ENCODE data around the gene TRPM1.

TRPM1 gene

DNA sequence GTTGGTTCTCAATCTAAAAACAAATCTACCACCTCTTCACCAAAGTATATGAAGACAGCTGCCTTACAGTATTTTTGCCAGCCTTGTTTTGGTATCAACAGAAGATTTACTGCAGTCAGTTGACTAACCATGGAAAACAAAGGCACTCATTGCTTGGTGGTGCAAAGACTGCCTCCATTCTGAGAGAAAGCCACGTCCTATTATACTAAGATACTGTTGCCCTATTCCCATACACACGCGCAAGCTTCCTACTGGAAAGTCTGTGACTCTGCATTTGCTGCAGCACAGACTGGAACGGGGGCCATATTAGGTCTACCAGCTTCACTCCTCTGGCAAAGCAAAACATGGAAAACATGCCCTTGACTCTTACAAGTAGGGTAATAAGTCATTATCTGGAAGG lies 128.1 kb downstream of the TRPM1 start (continued):
- no peak for TF ChIP-seq ZNF175 (tag by site-specific recombination; IDR thresholded peaks at IDR 0.05)
- TF ChIP-seq ZNF391 (tag by site-specific recombination; IDR thresholded peaks at IDR 0.05; ENCODE audit: borderline replicate concordance, low read depth): no peak
- TF ChIP-seq, protein P1, sequence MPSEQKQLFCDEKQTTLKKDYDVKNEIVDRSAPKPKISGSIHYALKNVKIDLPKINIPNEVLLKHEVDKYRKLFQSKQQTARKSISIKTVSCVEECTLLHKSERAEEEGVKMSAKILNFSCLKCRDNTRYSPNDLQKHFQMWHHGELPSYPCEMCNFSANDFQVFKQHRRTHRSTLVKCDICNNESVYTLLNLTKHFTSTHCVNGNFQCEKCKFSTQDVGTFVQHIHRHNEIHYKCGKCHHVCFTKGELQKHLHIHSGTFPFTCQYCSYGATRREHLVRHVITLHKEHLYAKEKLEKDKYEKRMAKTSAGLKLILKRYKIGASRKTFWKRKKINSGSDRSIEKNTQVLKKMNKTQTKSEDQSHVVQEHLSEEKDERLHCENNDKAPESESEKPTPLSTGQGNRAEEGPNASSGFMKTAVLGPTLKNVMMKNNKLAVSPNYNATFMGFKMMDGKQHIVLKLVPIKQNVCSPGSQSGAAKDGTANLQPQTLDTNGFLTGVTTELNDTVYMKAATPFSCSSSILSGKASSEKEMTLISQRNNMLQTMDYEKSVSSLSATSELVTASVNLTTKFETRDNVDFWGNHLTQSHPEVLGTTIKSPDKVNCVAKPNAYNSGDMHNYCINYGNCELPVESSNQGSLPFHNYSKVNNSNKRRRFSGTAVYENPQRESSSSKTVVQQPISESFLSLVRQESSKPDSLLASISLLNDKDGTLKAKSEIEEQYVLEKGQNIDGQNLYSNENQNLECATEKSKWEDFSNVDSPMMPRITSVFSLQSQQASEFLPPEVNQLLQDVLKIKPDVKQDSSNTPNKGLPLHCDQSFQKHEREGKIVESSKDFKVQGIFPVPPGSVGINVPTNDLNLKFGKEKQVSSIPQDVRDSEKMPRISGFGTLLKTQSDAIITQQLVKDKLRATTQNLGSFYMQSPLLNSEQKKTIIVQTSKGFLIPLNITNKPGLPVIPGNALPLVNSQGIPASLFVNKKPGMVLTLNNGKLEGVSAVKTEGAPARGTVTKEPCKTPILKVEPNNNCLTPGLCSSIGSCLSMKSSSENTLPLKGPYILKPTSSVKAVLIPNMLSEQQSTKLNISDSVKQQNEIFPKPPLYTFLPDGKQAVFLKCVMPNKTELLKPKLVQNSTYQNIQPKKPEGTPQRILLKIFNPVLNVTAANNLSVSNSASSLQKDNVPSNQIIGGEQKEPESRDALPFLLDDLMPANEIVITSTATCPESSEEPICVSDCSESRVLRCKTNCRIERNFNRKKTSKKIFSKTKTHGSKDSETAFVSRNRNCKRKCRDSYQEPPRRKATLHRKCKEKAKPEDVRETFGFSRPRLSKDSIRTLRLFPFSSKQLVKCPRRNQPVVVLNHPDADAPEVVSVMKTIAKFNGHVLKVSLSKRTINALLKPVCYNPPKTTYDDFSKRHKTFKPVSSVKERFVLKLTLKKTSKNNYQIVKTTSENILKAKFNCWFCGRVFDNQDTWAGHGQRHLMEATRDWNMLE (tag by site-specific recombination; conservative IDR thresholded peaks at IDR 0.05; ENCODE audit: low read depth): no peak
- TF ChIP-seq KLF9 (tag by site-specific recombination; IDR thresholded peaks at IDR 0.05; ENCODE audit: low read depth): no peak

DNA sequence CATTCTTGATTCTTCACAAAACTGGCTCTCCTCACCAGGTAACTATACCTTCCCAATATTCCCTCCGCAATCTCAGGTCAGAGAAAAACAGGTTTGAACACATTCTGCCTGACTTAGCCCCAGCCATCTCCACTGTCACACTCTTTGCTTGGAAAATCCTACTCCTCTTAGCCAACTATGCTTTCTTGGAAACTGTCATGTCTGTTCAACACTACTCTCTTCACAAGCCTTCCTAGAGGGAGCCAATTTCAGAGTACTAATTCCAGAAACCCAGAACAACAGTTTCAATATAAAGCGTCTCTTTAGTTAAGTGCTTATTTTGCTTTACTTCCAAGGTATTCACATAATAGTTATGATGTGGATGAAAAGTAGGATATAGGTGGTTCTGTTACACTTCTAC lies 131.8 kb downstream of the TRPM1 start:
- CTCF ChIA-PET: interaction anchor here (0.6 kb wide), 1 partner anchor 111 kb away, joined by 4 read pairs; no protein-coding TSS in a partner anchor
- H3K4me1 ChIP-seq (ENCODE audit: control insufficient read depth, insufficient read depth, low read length): no peaks in the 10 kb centered on the region
- peaks cover 0 to 16% of the 10 kb centered on the region in 2 experiments; a peak in 1 of 3 replicates for H3K36me3 ChIP-seq (ENCODE audit: control insufficient read depth in 2 of 2, insufficient read depth in 1 of 2, low read length in 2 of 2)
- POLR2A ChIA-PET: no interaction called here
- no peak overlapping the region for H3K4me3 ChIP-seq (ENCODE audit: low read depth, low read length)
- TF ChIP-seq ZNF677 (tag by site-specific recombination; IDR thresholded peaks at IDR 0.05): no peak
- TF ChIP-seq GLIS1 (tag by site-specific recombination; IDR thresholded peaks at IDR 0.05): no peak
- TF ChIP-seq, protein P2, sequence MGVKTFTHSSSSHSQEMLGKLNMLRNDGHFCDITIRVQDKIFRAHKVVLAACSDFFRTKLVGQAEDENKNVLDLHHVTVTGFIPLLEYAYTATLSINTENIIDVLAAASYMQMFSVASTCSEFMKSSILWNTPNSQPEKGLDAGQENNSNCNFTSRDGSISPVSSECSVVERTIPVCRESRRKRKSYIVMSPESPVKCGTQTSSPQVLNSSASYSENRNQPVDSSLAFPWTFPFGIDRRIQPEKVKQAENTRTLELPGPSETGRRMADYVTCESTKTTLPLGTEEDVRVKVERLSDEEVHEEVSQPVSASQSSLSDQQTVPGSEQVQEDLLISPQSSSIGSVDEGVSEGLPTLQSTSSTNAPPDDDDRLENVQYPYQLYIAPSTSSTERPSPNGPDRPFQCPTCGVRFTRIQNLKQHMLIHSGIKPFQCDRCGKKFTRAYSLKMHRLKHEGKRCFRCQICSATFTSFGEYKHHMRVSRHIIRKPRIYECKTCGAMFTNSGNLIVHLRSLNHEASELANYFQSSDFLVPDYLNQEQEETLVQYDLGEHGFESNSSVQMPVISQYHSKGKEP (tag by site-specific recombination; IDR thresholded peaks at IDR 0.05): no peak
- no peaks in the 10 kb centered on the region for H3K9me3 ChIP-seq (ENCODE audit: control insufficient read depth, insufficient read depth, low read depth, low read length)
- no peak overlapping the region for H3K27ac ChIP-seq (ENCODE audit: extremely low read depth, low read depth, low read length)

DNA sequence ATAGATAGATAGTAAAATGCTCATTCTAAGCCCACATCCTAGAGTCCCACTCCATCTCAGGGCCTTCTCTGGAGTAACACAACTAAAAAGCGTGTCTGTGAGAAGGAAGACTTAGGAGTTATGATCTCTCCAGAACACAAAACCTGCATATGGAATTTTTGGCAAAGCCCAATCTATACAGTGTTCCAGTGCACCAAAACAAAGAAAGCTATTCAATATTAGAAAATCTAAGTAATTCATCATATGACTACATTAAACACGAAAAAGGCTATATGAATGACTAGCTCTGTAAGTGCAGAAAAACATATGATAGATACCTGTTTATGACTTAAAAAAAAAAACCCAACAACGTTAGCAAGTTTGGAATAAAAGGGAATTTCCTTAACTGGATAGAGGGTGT lies 137.8 kb downstream of the TRPM1 start:
- no peaks in the 10 kb centered on the region for H3K9me3 ChIP-seq (ENCODE audit: control insufficient read depth, insufficient read depth, low read depth, low read length)
- POLR2A ChIA-PET: no interaction called here
- H3K4me1 ChIP-seq (ENCODE audit: control insufficient read depth, insufficient read depth, low read length): no peaks in the 10 kb centered on the region
- H3K36me3 ChIP-seq (ENCODE audit: control insufficient read depth in 2 of 2, insufficient read depth in 1 of 2, low read length in 2 of 2): peaks cover 0 to 14% of the 10 kb centered on the region in 2 experiments; a peak in 2 of 3 replicates
- H3K4me3 ChIP-seq (ENCODE audit: low read depth, low read length): no peak overlapping the region
- CTCF ChIA-PET: interaction anchor here (1.1 to 1.6 kb wide), 2 partner anchors 12 to 31 kb away, joined by 3 to 8 read pairs; no protein-coding TSS in a partner anchor
- no peak overlapping the region for H3K27ac ChIP-seq (ENCODE audit: extremely low read depth, low read depth, low read length)
- TF ChIP-seq ZNF624 (tag by site-specific recombination; IDR thresholded peaks at IDR 0.05) (no peak), KLF8 (tag by site-specific recombination; IDR thresholded peaks at IDR 0.05) (no peak), ZNF571 (tag by site-specific recombination; IDR thresholded peaks at IDR 0.05) (no peak), EGR2 (tag by site-specific recombination; IDR thresholded peaks at IDR 0.05; ENCODE audit: low read depth) (no peak), ZNF202 (tag by site-specific recombination; IDR thresholded peaks at IDR 0.05; ENCODE audit: borderline replicate concordance) (no peak), ZNF658 (tag by site-specific recombination; IDR thresholded peaks at IDR 0.05) (no peak), ZNF274 (IDR thresholded peaks at IDR 0.05; ENCODE audit: low read length) (no peak), ZNF274 (tag by site-specific recombination; IDR thresholded peaks at IDR 0.05; ENCODE audit: borderline replicate concordance) (no peak), ZNF544 (tag by site-specific recombination; IDR thresholded peaks at IDR 0.05) (no peak), ZNF555 (tag by site-specific recombination; conservative IDR thresholded peaks at IDR 0.05) (no peak), BCL11A (tag by site-specific recombination; IDR thresholded peaks at IDR 0.05; ENCODE audit: low read depth) (no peak), ZNF23 (tag by site-specific recombination; IDR thresholded peaks at IDR 0.05; ENCODE audit: borderline replicate concordance) (no peak), ZNF214 (tag by site-specific recombination; IDR thresholded peaks at IDR 0.05; ENCODE audit: borderline replicate concordance) (no peak), HOXA7 (CRISPR knock-in tag; IDR thresholded peaks at IDR 0.05; ENCODE audit: borderline replicate concordance) (no peak)
- TF ChIP-seq, protein P3, sequence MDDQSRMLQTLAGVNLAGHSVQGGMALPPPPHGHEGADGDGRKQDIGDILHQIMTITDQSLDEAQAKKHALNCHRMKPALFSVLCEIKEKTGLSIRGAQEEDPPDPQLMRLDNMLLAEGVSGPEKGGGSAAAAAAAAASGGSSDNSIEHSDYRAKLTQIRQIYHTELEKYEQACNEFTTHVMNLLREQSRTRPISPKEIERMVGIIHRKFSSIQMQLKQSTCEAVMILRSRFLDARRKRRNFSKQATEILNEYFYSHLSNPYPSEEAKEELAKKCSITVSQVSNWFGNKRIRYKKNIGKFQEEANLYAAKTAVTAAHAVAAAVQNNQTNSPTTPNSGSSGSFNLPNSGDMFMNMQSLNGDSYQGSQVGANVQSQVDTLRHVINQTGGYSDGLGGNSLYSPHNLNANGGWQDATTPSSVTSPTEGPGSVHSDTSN (CRISPR knock-in tag; IDR thresholded peaks at IDR 0.05): no peak
- TF ChIP-seq, protein P4, sequence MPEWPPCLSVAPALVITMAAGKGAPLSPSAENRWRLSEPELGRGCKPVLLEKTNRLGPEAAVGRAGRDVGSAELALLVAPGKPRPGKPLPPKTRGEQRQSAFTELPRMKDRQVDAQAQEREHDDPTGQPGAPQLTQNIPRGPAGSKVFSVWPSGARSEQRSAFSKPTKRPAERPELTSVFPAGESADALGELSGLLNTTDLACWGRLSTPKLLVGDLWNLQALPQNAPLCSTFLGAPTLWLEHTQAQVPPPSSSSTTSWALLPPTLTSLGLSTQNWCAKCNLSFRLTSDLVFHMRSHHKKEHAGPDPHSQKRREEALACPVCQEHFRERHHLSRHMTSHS (tag by site-specific recombination; IDR thresholded peaks at IDR 0.05): no peak
- TF ChIP-seq, protein P5, sequence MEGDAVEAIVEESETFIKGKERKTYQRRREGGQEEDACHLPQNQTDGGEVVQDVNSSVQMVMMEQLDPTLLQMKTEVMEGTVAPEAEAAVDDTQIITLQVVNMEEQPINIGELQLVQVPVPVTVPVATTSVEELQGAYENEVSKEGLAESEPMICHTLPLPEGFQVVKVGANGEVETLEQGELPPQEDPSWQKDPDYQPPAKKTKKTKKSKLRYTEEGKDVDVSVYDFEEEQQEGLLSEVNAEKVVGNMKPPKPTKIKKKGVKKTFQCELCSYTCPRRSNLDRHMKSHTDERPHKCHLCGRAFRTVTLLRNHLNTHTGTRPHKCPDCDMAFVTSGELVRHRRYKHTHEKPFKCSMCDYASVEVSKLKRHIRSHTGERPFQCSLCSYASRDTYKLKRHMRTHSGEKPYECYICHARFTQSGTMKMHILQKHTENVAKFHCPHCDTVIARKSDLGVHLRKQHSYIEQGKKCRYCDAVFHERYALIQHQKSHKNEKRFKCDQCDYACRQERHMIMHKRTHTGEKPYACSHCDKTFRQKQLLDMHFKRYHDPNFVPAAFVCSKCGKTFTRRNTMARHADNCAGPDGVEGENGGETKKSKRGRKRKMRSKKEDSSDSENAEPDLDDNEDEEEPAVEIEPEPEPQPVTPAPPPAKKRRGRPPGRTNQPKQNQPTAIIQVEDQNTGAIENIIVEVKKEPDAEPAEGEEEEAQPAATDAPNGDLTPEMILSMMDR (tag by site-specific recombination; IDR thresholded peaks at IDR 0.05): no peak
